K562 (cell line): ENCODE data around the gene TSPAN13. TPM values are rescaled to one million over a fixed set of nuclear protein-coding genes. Genes with fewer than 3 reads are reported as not detected.

Experiments
- ATAC-seq: fragments of 200-7000 bp; cut with Tn5 transposase; 3 replicates; pipeline ENCODE4 v1.9.1; 2020; ENCODE audit warnings: moderate library complexity
- BruUV-seq: library from RNA; stranded (reverse); fragments of 400-500 nt; replicated peaks from 2 replicates; lab custom pipeline; 2021; lab: Mats Ljungman, UMichigan
- CTCF ChIA-PET: fragments of 300-600 bp; formaldehyde crosslinking; extraction: SDS; loops from one replicate; lab custom pipeline; 2021; ENCODE audit warnings: low intra/inter-chr PET ratio; lab: Yijun Ruan, JAX
- POLR2A ChIA-PET: fragments of 300-600, 350-650 bp; sonication (Branson Sonifier 250); formaldehyde crosslinking; extraction: SDS; loops from one replicate; lab custom pipeline; 2021; ENCODE audit warnings: antibody characterized with exemption, inconsistent platforms; lab: Yijun Ruan, JAX
- DNase-seq, 4 experiments: peaks; one replicate each; pipeline versions ENCODE4 v3.0.0 to v3.0.0-alpha.2; 2011 to 2018; ENCODE audit warnings: low spot score in 3 of 4, mixed read lengths in 3 of 4; ENCODE audit errors: extremely low read depth in 1 of 4
- FAIRE-seq: peaks from 2 replicates; lab custom pipeline; 2011; peaks lifted over from hg19 to GRCh38; lab: Jason Lieb, UNC
- H2AFZ ChIP-seq: 2 replicates; pipeline ENCODE4 v1.6.0; 2011; ENCODE audit warnings: low read depth, low read length, control low read depth, inconsistent platforms
- H3K27ac ChIP-seq: fragments of 200-600 bp; 3 replicates; pipeline ENCODE4 v1.8.0; 2011; ENCODE audit warnings: low read depth, mild to moderate bottlenecking, control low read depth, inconsistent platforms, low read length, moderate library complexity, mixed read lengths; ENCODE audit errors: extremely low read depth
- H3K27me3 ChIP-seq, 2 experiments: fragments of 300-600 bp in 1 of 2; 2 replicates in 1 of 2; 3 replicates in 1 of 2; pipeline versions ENCODE4 v1.6.0 to v1.8.0; 2011; ENCODE audit warnings: inconsistent platforms in 2 of 2, low read length in 2 of 2, mild to moderate bottlenecking in 1 of 2, mixed read lengths in 1 of 2, moderate library complexity in 1 of 2; ENCODE audit not compliant: control insufficient read depth in 2 of 2, insufficient read depth in 2 of 2
- H3K36me3 ChIP-seq: fragments of 300-600 bp; 3 replicates; pipeline ENCODE4 v1.8.0; 2011; ENCODE audit warnings: mild to moderate bottlenecking, low read length, inconsistent platforms; ENCODE audit not compliant: control insufficient read depth, insufficient read depth
- H3K4me1 ChIP-seq, 2 experiments: fragments of 200-600 bp in 1 of 2; replicated peaks in 1 of 2; 2 replicates in 1 of 2; 3 replicates in 1 of 2; pipeline versions ENCODE4 v1.5.1 to v1.8.0; 2011; ENCODE audit warnings: inconsistent platforms in 2 of 2, low read length in 2 of 2, mild to moderate bottlenecking in 1 of 2, mixed read lengths in 1 of 2, moderate library complexity in 1 of 2; ENCODE audit not compliant: control insufficient read depth in 2 of 2, insufficient read depth in 2 of 2
- H3K4me2 ChIP-seq: 2 replicates; pipeline ENCODE4 v1.6.1; 2011; ENCODE audit warnings: low read length, control low read depth, inconsistent platforms, mixed read lengths; ENCODE audit not compliant: insufficient read depth
- H3K4me3 ChIP-seq: fragments of 200-600 bp; sonication (generic), shearing (Covaris generic); 2 replicates; pipeline ENCODE4 v1.5.1; 2016; ENCODE audit warnings: control low read depth, inconsistent platforms
- H3K79me2 ChIP-seq: fragments of 200-600 bp; 3 replicates; pipeline ENCODE4 v1.8.0; 2011; ENCODE audit warnings: low read length, inconsistent platforms; ENCODE audit not compliant: control insufficient read depth, insufficient read depth
- H3K9ac ChIP-seq, 2 experiments: 2 replicates each; pipeline versions ENCODE4 v1.6.0 to v1.6.1; 2011; ENCODE audit warnings: low read depth in 2 of 2, low read length in 2 of 2, control low read depth in 1 of 2, inconsistent platforms in 1 of 2, mild to moderate bottlenecking in 1 of 2, mixed read lengths in 1 of 2; ENCODE audit not compliant: insufficient read depth in 1 of 2
- H3K9me1 ChIP-seq: one replicate; pipeline ENCODE4 v1.6.0; 2011; ENCODE audit warnings: inconsistent platforms, mild to moderate bottlenecking, low read length, moderate library complexity; ENCODE audit not compliant: control insufficient read depth, insufficient read depth
- H3K9me3 ChIP-seq: replicated peaks from 2 replicates; pipeline ENCODE4 v1.5.1; 2011; ENCODE audit warnings: low read depth, low read length, inconsistent platforms; ENCODE audit not compliant: control insufficient read depth, insufficient read depth
- H4K20me1 ChIP-seq: replicated peaks from 2 replicates; pipeline ENCODE4 v1.6.1; 2011; ENCODE audit warnings: low read length, inconsistent platforms, mixed read lengths; ENCODE audit not compliant: control insufficient read depth, insufficient read depth
- AFF1 ChIP-seq, 2 experiments: fragments of 450-650 bp; IDR thresholded peaks; 2 replicates each; pipeline ENCODE4 v1.6.1; 2018; ENCODE audit warnings: mild to moderate bottlenecking in 2 of 2, low read depth in 1 of 2; ENCODE audit not compliant: partially characterized antibody in 2 of 2
- CHD2 ChIP-seq: IDR thresholded peaks from 2 replicates; pipeline ENCODE4 v1.6.1; 2011; ENCODE audit warnings: low read depth, low read length
- E2F6 ChIP-seq, 2 experiments: IDR thresholded peaks; 2 replicates each; pipeline ENCODE4 v1.6.1; 2011; ENCODE audit warnings: borderline replicate concordance in 1 of 2, control low read depth in 1 of 2, low read depth in 1 of 2, low read length in 1 of 2, mild to moderate bottlenecking in 1 of 2, mixed read lengths in 1 of 2, moderate library complexity in 1 of 2; ENCODE audit not compliant: insufficient read depth in 1 of 2, insufficient read length in 1 of 2, poor library complexity in 1 of 2, severe bottlenecking in 1 of 2; ENCODE audit errors: extremely low read depth in 1 of 2
- GABPB2 ChIP-seq: fragments of 250-450 bp; sonication (Bioruptor Pico); conservative IDR thresholded peaks from 2 replicates; pipeline ENCODE4 v1.5.1; 2021; ENCODE audit warnings: mild to moderate bottlenecking
- GATAD2A ChIP-seq: fragments of 450-650 bp; IDR thresholded peaks from 2 replicates; pipeline ENCODE4 v1.6.1; 2017
- HDAC6 ChIP-seq: IDR thresholded peaks from 2 replicates; pipeline ENCODE4 v1.6.1; 2012; ENCODE audit warnings: low read depth, mild to moderate bottlenecking, control low read depth, inconsistent platforms, low read length, moderate library complexity
- KLF1 ChIP-seq: fragments of 450-650 bp; IDR thresholded peaks from 2 replicates; pipeline ENCODE4 v1.6.1; 2016; ENCODE audit warnings: missing genetic modification characterization, missing compliant biosample characterization
- WGBS: fragments of 100-300 bp; shearing (Covaris generic); methylation state at CpG from one replicate; pipeline ENCODE4 v1.1.6; 2016; ENCODE audit warnings: low coverage, mixed read lengths; ENCODE audit not compliant: insufficient coverage; ENCODE audit errors: missing lambda C conversion rate; 5-methylcytosine and 5-hydroxymethylcytosine counted together
- in situ Hi-C: fragments of 300-500 bp; cut with MboI; formaldehyde crosslinking; loops from 4 replicates; pipeline ENCODE4 v1.15.0; 2018; ENCODE audit warnings: inconsistent platforms, mixed read lengths
- intact Hi-C: fragments of 100-400 bp; cut with micrococcal nuclease; formaldehyde crosslinking; loops from 2 replicates; pipeline ENCODE4 v1.14.2; 2022
- polyA plus RNA-seq, 8 experiments: library from polyadenylated mRNA; depleted of rRNA in 4 of 8; stranded (reverse) in 5 of 8; unstranded in 3 of 8; fragments of >200 nt; fragmentation: Nextera tagmentation in 2 of 8; fragmentation: Illumina TruSeq in 1 of 8; extraction: Ambion mirVana in 2 of 8; extraction: Trizol in 1 of 8; gene quantifications; 2 replicates each; pipeline versions ENCODE4 v1.2.1 to v1.2.3, GENCODE V29; 2011 to 2014; ENCODE audit warnings: inconsistent platforms in 1 of 8, missing spikeins in 1 of 8
- total RNA-seq, 7 experiments: library from RNA; depleted of rRNA in 6 of 7; stranded (reverse); fragments of >200 nt in 6 of 7; fragmentation: Illumina TruSeq in 2 of 7; extraction: Trizol in 2 of 7; gene quantifications; 2 replicates each; pipeline versions ENCODE4 v1.2.1 to v1.2.3, GENCODE V29; 2011 to 2021; ENCODE audit warnings: low replicate concordance in 1 of 7
- TF ChIP-seq, protein P1 (sequence below): fragments of 200-800 bp; sonication (Bioruptor generic); IDR thresholded peaks from 2 replicates; pipeline ENCODE4 v1.6.1; 2017; ENCODE audit warnings: missing genetic modification characterization, missing compliant biosample characterization

The TSPAN13 gene
- total and polyA plus RNA-seq, 9 of the 15 experiments (the other 6 are each of a cell fraction or from before 2014, with no cell fraction given), result 7.8 to 46.3 (median 20.0) TPM

DNA sequence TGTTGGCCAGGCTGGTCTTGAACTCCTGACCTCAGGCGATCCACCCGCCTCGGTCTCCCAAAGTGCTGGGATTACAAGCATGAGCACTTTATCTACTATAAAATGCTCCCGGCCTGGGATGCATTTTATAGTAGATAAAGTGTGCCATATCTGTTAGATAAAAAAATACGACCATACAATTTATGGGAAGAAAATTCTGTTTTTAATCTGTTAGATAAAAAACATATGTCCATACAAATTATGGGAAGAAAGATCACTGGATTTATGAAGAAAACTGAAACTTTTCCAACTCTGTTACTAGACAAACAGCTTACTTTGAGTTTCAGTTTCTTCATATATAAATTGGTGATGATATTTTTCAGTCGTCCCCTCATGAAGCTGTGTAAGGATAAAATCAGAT, 4.5 kb downstream of the TSPAN13 start:
- Histone ChIP-seq H2AFZ (no peak overlapping the region), H3K4me3 (no peak overlapping the region), H3K9ac (no peak overlapping the region), H3K9me3 (no peaks in the 10 kb centered on the region; the same call in 1 of the 2 replicates), H4K20me1 (no peaks in the 10 kb centered on the region), H3K36me3 (no peaks in the 10 kb centered on the region; the same call in 1 of the 3 replicates), H3K27me3 (no peaks in the 10 kb centered on the region), H3K27ac (no peak overlapping the region), H3K4me1 (peaks cover 9 to 11% of the 10 kb centered on the region in 2 experiments; a peak in 4 of 5 replicates), H3K9me1 (no peaks in the 10 kb centered on the region), H3K79me2 (peaks cover 49% of the 10 kb centered on the region), H3K4me2 (no peak overlapping the region)
- DNase-seq (no peak), FAIRE-seq (no peak), ATAC-seq (no peak)
- intact Hi-C loops (loop anchor here (10.0 kb wide), 3 partner anchors 53 to 493 kb away; partner anchors contain the start of gene CRPPA), in situ Hi-C loops (no loop called here)
- BruUV-seq, result no TSS peak
- WGBS, result 83% methylated on average over 5 of the region's 6 CpGs
- ChIA-PET POLR2A (interaction anchor here (0.9 kb wide), 1 partner anchor 8 kb away, joined by 3 read pairs; no protein-coding TSS in a partner anchor), CTCF (no interaction called here)
- no peak for TF ChIP-seq CHD2
- TF ChIP-seq GATAD2A, result no peak
- TF ChIP-seq, protein P1, sequence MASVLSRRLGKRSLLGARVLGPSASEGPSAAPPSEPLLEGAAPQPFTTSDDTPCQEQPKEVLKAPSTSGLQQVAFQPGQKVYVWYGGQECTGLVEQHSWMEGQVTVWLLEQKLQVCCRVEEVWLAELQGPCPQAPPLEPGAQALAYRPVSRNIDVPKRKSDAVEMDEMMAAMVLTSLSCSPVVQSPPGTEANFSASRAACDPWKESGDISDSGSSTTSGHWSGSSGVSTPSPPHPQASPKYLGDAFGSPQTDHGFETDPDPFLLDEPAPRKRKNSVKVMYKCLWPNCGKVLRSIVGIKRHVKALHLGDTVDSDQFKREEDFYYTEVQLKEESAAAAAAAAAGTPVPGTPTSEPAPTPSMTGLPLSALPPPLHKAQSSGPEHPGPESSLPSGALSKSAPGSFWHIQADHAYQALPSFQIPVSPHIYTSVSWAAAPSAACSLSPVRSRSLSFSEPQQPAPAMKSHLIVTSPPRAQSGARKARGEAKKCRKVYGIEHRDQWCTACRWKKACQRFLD (CRISPR knock-in tag), result no peak
- no peak for TF ChIP-seq E2F6 (IDR thresholded peaks at IDR 0.05; ENCODE audit: borderline replicate concordance in 1 of 2, extremely low read depth in 1 of 2, insufficient read depth in 1 of 2, insufficient read length in 1 of 2, low read depth in 1 of 2, low read length in 1 of 2, poor library complexity in 1 of 2, severe bottlenecking in 1 of 2)
- no peak for TF ChIP-seq KLF1 (tag)
- TF ChIP-seq GABPB2 (CRISPR knock-in tag), result no peak
- TF ChIP-seq HDAC6, result no peak
- no peak for TF ChIP-seq AFF1 (IDR thresholded peaks at IDR 0.05; ENCODE audit: low read depth in 1 of 2, partially characterized antibody in 2 of 2)
